GM04503 (cell line): ENCODE measurements around the gene LYRM1.
A peak's percentile ranks its signal among the peaks of the same experiment; 100 is the strongest.
"Not testable (repeated sequence)": the region's sequence is repeated elsewhere in the genome, so short reads cannot be mapped to it uniquely, and the experiment has no call there.

Experiments
- DNase-seq: peaks from one replicate; pipeline ENCODE4 v3.0.0-alpha.2; 2012; ENCODE audit warnings: low read depth

Gene LYRM1, protein sequence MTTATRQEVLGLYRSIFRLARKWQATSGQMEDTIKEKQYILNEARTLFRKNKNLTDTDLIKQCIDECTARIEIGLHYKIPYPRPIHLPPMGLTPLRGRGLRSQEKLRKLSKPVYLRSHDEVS

DNA sequence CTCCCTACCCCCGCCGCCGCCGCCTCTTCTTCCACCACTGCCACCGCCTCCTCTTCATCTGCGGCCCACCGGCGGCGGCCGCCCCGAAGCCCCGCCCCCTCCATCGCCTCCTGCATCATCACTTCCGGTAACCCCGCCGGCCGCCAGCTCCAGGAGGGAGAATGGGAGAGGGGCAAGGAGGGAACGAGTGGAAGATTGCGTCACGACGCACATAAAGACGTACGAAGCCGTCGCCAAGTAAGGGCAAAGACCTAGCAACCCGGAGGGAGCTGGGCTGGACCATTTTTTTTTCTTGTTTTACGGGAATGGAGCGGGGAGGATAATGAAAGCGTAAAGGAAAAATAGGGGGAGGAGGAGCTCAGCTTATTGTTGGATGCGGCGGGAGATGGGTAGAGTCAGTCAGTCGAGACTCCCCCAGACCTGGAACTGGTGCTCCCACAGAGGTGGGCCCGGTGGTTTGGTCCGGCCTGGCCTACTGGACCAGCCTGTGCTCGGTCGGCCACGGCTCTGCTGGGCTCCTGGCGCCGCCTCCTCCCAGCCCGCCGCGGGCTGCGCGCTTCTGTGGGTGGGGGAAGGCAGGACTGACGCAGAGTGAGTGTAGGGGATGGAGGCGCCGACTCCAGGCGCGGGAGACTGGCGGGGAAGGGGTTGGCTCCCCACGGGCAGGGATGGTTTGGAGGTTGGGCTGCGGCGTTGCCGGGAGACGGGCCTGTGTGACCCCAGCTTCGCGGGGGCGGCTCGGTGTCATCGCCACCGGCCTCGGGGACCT is at the start of gene LYRM1, which contains the start of gene DCUN1D3:
LYRM1 (plus strand) TSS at position 473 of the 769 bp plus-strand sequence. CDS start 14,785 bp downstream, outside the sequence.
DCUN1D3 (minus strand) TSS at position 60 of the 769 bp plus-strand sequence. CDS start 37,820 bp downstream, outside the sequence.
- DNase-seq, result peak; percentile 95

GRCh38 chr16:20850981-20851380 is 49.6 kb upstream of the LYRM1 start:
- no peak for DNase-seq

DNA sequence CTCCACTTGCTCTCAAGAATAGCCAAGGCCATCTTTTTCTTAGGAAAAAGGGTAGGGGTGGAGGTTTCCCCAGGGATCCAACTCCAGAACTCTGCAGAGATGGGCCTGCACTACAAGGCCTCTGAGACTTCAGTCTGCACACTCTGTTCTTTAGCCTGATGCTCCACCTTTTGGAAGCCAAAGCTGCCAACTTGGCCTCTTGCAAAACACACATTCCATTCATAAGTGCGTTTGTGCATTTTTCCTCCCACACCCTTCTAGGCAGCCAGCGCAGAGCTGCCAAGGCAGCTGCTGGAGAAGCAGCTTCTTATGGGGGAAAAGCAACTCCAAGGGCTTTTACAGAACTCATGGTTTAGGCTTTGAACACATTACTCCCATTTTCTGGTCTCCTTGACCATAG is 49.0 kb upstream of the LYRM1 start:
- peak; percentile 84 for DNase-seq

DNA sequence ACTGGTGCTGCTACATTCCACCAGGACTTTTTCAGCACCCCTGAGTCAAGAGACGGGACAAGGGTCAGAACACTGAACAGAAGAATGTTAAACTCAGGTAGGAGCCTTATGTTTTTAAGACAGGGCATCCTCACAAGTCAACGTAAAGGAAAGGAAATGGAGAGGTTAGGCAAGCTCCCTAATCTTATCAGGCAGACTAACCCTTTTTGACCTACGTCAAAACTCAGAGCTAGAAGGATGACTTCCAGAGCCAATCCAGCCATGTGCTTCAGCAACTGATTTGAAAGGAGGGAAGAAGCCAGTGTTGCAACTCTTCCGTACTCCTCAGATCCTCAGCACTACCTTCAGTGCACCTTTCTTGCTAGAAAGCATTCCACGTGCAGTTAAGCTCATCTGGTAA is 47.4 kb upstream of the LYRM1 start:
- DNase-seq, result no peak

DNA sequence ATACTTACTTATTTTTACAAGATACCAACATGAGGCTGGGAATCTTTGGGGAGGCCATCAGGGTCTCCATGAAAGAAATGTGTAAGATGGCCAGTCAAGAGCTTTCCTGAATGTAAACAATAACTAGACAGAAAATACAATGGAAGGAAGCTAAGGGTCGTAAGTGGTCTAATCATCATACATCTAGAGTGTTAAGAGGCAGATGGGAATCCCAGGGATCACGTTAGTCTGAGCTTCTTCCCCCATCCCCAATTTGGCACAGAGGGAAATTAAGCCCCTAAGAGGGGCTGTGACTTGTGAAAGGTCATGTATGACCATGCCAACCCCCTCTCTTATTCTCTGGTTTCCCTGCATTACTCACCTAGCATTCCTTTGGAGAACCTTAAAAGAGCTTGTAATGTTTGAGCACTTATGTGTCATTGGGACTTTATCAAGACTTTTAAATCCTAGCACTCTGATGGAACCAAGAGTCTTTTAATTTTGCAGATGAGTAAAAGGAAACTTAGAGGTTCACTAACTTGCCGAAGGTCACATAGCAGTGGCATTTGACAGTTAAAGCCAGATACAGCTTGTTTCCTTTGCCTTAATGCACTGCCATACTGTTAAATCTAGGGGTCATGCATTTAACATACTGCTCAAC is 46.5 kb upstream of the LYRM1 start:
- DNase-seq, result no peak

- no peak for DNase-seq
Measured at GRCh38 chr16:20854963-20855362, 45.6 kb upstream of the LYRM1 start.

GRCh38 chr16:20857281-20857680 is 43.3 kb upstream of the LYRM1 start:
- no peak for DNase-seq

DNA sequence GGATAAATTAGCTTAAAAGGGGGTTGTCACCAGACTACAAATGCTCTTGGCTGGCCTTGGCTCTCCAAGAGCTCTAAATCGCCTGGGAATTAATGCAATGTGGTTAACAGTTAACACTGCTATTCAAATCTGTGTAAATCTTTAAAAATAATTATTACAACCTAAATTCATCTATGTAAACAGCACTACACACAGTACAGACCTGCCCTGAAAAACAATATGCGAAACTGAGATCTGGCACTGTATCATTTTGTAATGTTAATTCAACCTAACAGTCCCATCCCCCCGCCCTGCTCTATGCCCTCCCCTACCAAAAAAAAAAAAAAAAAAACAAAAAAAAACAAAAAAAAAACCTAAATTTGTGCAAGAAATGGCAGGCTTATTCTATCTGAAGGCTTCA is 41.3 kb upstream of the LYRM1 start:
- no peak for DNase-seq

- DNase-seq, result no peak
Measured at GRCh38 chr16:20859699-20860098, 40.9 kb upstream of the LYRM1 start.

DNA sequence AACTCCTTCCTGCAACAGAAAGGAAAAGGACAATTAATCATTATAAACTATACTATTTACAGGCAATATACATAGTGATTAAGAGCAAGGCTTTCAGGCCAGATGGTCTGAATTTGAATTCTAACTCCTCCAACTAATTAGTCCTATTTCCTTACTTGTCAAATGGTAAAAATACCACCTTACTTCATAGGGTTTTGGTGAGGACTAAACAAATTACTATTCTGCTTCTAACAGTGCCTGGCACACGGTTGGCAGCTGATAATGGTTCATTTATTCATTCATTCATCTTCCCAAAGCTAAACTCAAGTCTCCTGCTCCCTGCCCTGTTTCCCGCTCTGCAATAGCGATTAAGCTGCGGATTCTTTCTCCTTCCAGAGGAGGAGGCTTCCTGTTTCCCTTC is 40.2 kb upstream of the LYRM1 start:
- no peak for DNase-seq

GRCh38 chr16:20860995-20861394 is 39.6 kb upstream of the LYRM1 start:
- DNase-seq, result not testable (repeated sequence)

- DNase-seq, result no peak
Measured at GRCh38 chr16:20862162-20862960, 38.2 kb upstream of the LYRM1 start.

DNA sequence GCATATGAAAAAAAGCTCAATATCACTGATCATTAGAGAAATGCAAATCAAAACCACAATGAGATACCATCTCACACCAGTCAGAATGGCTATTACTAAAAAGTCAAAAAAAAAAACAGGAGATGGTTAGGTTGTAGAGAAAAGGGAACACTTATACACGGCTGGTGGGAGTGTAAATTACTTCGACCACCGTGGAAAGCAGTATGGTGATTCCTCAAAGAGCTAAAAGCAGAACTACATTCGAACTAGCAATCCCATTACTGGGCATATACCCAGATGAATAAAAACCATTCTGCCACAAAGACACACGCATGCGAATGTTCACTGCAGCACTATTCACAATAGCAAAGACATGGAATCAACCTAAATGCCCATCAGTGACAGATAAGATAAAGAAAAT is 36.2 kb upstream of the LYRM1 start:
- not testable (repeated sequence) for DNase-seq

- peak; percentile 30 for DNase-seq
Measured at GRCh38 chr16:20865420-20866131, 35.0 kb upstream of the LYRM1 start.

DNA sequence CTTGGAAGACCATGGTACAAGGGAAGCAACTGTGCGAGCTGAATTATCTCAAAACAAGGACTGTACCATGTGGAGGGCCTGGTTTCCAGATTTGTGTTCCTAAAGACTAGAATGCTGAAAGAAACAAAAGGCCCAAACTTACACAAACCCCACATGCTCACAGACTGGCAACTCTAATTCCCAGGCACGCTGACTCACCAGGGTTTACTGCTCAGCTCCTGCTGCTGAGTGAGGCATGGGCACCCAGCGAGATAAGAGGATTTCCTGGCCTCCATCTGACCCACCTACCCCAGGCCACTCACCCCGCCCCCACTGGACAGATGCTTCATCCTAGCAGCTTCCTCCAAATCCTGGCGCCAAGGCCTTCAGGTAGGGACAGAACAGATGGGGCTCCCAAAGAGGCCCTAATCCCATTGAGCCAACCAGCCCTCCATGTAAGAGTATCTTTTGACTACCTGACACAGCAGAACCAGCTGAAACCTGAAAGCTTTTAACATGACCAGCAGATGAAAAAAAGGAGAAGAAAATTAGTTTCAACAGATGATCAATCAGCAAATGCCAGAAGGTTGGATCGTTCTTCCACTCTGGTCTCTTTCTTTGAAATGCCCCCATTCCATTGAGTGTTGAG is 34.3 kb upstream of the LYRM1 start:
- peak; percentile 54 for DNase-seq

DNA sequence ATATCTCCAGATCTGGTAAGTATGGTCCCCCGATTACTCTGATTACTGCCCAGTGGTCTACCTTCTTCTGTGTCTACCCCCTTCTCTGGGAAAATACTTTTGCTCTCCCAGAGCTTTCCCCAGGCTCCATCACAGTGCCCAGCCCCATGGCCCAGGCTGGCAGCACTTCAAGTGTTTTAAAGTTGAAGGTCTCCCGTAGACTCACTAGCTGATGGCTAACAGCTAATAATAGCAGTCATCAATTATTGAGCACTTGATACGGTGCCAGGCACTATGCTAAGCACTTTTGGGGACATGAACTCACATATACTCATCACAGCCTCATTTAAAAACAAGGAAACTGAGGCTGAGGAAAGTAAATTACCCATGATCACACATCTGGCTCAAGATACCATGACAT is 33.8 kb upstream of the LYRM1 start:
- no peak for DNase-seq

DNA sequence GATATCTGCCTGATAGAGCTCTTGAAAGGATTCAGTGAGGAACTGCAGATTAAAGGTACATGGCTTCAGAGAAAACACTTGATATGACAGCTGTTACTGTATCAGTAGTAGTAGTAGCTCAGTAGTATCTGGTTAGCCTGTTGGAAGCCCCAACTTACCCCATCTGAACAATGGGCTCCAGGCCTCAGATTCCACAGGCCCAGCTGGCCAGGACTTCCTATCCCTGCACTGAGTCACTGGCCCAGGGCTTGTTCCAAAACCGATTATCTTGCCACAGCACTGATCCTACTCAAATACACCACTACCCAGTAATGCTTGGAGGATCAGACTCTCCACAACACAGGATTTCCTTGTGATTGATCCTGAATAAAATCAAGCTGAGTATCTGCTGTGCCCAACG is 33.0 kb upstream of the LYRM1 start:
- no peak for DNase-seq

- DNase-seq, result peak; percentile 28
Measured at GRCh38 chr16:20868890-20869289, 31.7 kb upstream of the LYRM1 start.

GRCh38 chr16:20870122-20870820 is 30.3 kb upstream of the LYRM1 start:
- DNase-seq, result no peak

DNA sequence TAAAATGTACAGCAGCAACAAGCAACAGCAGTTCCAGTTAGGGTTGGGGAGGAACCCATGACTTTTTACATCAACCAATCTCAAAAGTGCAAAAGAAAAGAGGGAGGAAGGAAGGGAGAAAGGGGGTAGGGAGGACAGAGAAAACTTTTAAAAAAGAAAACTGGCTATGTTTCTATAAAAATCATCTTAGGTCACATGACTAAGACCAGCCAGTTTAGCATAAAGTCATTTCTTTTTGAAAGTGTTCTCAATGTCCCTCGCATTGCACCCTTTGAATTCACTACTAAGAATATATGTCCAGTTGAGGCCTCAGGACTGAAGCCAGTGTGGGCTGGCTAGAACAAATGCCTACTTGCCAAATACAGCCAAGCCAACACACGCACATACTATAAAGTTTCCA is 29.3 kb upstream of the LYRM1 start:
- DNase-seq, result no peak
